A673 (cell line): ENCODE data around the gene SPIB. TPM values are rescaled to one million over a fixed set of nuclear protein-coding genes. Genes with fewer than 3 reads are reported as not detected.
"Not testable (repeated sequence)": the region's sequence is repeated elsewhere in the genome, so short reads cannot be mapped to it uniquely, and the experiment has no call there.

Source experiments
- BruUV-seq: library from RNA; stranded (reverse); fragments of 400-500 nt; replicated peaks from 2 replicates; lab custom pipeline; 2021; lab: Mats Ljungman, UMichigan
- CTCF ChIA-PET: fragments of 300-600 bp; sonication (Branson Sonifier 250); formaldehyde crosslinking; loops from one replicate; lab custom pipeline; 2022; ENCODE audit warnings: antibody characterized with exemption; lab: Charles Lee
- POLR2A ChIA-PET: fragments of 300-600 bp; sonication (Branson Sonifier 250); formaldehyde crosslinking; loops from one replicate; lab custom pipeline; 2022; ENCODE audit warnings: antibody characterized with exemption; ENCODE audit not compliant: low non-redundant PET; lab: Charles Lee
- DNase-seq: peaks from one replicate; pipeline ENCODE4 v3.0.0-alpha.2; 2015; ENCODE audit warnings: low spot score
- H3K27ac ChIP-seq: fragments of 200-600 bp; sonication (generic); 2 replicates; pipeline ENCODE4 v1.5.1; 2016; ENCODE audit warnings: mixed run types, low read depth, mild to moderate bottlenecking, mixed read lengths, antibody characterized with exemption, low read length; ENCODE audit not compliant: poor library complexity, severe bottlenecking
- H3K27me3 ChIP-seq: fragments of 200-600 bp; sonication (generic); replicated peaks from 2 replicates; pipeline ENCODE4 v1.6.1; 2017; ENCODE audit warnings: mixed run types, low read depth, mild to moderate bottlenecking, mixed read lengths, antibody characterized with exemption, low read length; ENCODE audit not compliant: insufficient read depth, poor library complexity
- H3K36me3 ChIP-seq: fragments of 200-600 bp; sonication (generic); 2 replicates; pipeline ENCODE4 v1.6.1; 2016; ENCODE audit warnings: mixed run types, mild to moderate bottlenecking, mixed read lengths, antibody characterized with exemption, low read length; ENCODE audit not compliant: insufficient read depth, poor library complexity, severe bottlenecking
- H3K4me1 ChIP-seq: fragments of 200-600 bp; sonication (generic); 2 replicates; pipeline ENCODE4 v1.6.1; 2017; ENCODE audit warnings: mixed run types, mild to moderate bottlenecking, mixed read lengths, antibody characterized with exemption, low read length; ENCODE audit not compliant: insufficient read depth, poor library complexity, severe bottlenecking
- H3K4me3 ChIP-seq: fragments of 200-600 bp; sonication (generic); 2 replicates; pipeline ENCODE4 v1.5.1; 2016; ENCODE audit warnings: low read depth, mixed run types, mild to moderate bottlenecking, mixed read lengths, low read length; ENCODE audit not compliant: poor library complexity, severe bottlenecking
- H3K9me3 ChIP-seq: fragments of 200-600 bp; sonication (generic); 2 replicates; pipeline ENCODE4 v1.6.1; 2016; ENCODE audit warnings: mixed run types, low read depth, mild to moderate bottlenecking, mixed read lengths, antibody characterized with exemption, low read length; ENCODE audit not compliant: poor library complexity, severe bottlenecking
- CTCF ChIP-seq: fragments of 300-800, 200-600 bp; sonication (generic); conservative IDR thresholded peaks from 2 replicates; pipeline ENCODE4 v1.5.1; 2017; ENCODE audit warnings: low read depth, mild to moderate bottlenecking, antibody characterized with exemption, low read length, moderate library complexity, mixed read lengths
- EZH2 ChIP-seq: fragments of 200-600 bp; sonication (generic); IDR thresholded peaks from 2 replicates; pipeline ENCODE4 v1.6.1; 2017; ENCODE audit warnings: borderline replicate concordance, low read depth, mild to moderate bottlenecking, mixed read lengths, antibody characterized with exemption, low read length; ENCODE audit not compliant: poor library complexity, severe bottlenecking
- intact Hi-C: fragments of 100-400 bp; cut with micrococcal nuclease; formaldehyde crosslinking; loops from one replicate; pipeline ENCODE4 v1.10.0; 2022; ENCODE audit not compliant: unreplicated experiment
- total RNA-seq: library from RNA; stranded (reverse); gene quantifications from 2 replicates; pipeline ENCODE4 v1.2.3, GENCODE V29; 2021

SPIB gene
- total RNA-seq, 1 experiment from 2014 or later = 0.75 TPM

- intact Hi-C loops = no loop called here
- Histone ChIP-seq H3K27me3 (no peaks in the 10 kb centered on the region), H3K27ac (no peak overlapping the region), H3K4me3 (no peak overlapping the region), H3K4me1 (no peaks in the 10 kb centered on the region), H3K9me3 (no peaks in the 10 kb centered on the region), H3K36me3 (no peaks in the 10 kb centered on the region)
- no peak for DNase-seq
- POLR2A ChIA-PET = no interaction called here
- TF ChIP-seq EZH2 = no peak
- TF ChIP-seq CTCF = no peak
- CTCF ChIA-PET = no interaction called here
- no TSS peak for BruUV-seq
These were observed 48.8 kb downstream of the SPIB start for GRCh38 chr19:50467566-50467965.

- H3K27me3 ChIP-seq = no peaks in the 10 kb centered on the region
- CTCF ChIA-PET = no interaction called here
These were observed 50.1 kb downstream of the SPIB start for GRCh38 chr19:50468818-50469217.

GRCh38 chr19:50473336-50473735 lies 54.6 kb downstream of the SPIB start:
- CTCF ChIA-PET = interaction anchor here (0.5 kb wide), 1 partner anchor 256 kb away, joined by 5 read pairs; no protein-coding TSS in a partner anchor
- H3K27me3 ChIP-seq, DNase-seq, H3K27ac ChIP-seq, POLR2A ChIA-PET, H3K36me3 ChIP-seq, H3K4me1 ChIP-seq, H3K4me3 ChIP-seq, H3K9me3 ChIP-seq, intact Hi-C loops, BruUV-seq: not testable (repeated sequence)

More at GRCh38 chr19:50468818-50469217, 50.1 kb downstream of the SPIB start:
- no TSS peak for BruUV-seq
- POLR2A ChIA-PET = no interaction called here
- intact Hi-C loops = no loop called here
- Histone ChIP-seq H3K4me3 (no peak overlapping the region), H3K9me3 (no peaks in the 10 kb centered on the region), H3K36me3 (no peaks in the 10 kb centered on the region), H3K27ac (no peak overlapping the region), H3K4me1 (no peaks in the 10 kb centered on the region)
- DNase-seq = no peak
- TF ChIP-seq CTCF (no peak), EZH2 (no peak)

GRCh38 chr19:50475101-50475568 lies 56.4 kb downstream of the SPIB start:
- ChIA-PET CTCF (no interaction called here), POLR2A (no interaction called here)
- no peak for DNase-seq
- intact Hi-C loops = no loop called here
- Histone ChIP-seq H3K4me3 (no peak overlapping the region), H3K4me1 (no peaks in the 10 kb centered on the region), H3K27me3 (no peaks in the 10 kb centered on the region), H3K9me3 (no peaks in the 10 kb centered on the region), H3K27ac (no peak overlapping the region), H3K36me3 (peaks cover 25% of the 10 kb centered on the region)
- TF ChIP-seq CTCF (no peak), EZH2 (no peak)
- no TSS peak for BruUV-seq
